Uterus (tissue), 4 donors: ENCODE measurements around the gene CELF2. TPM values are rescaled to one million over a fixed set of nuclear protein-coding genes. Genes with fewer than 3 reads are reported as not detected.
"Not testable (repeated sequence)": the region's sequence is repeated elsewhere in the genome, so short reads cannot be mapped to it uniquely, and the experiment has no call there.

Experiments used
- DNase-seq, 2 donors: peaks; one replicate each; pipeline ENCODE4 v3.0.0-alpha.2; 2019 to 2020
- H3K27ac ChIP-seq, 2 donors: fragments of 200-600 bp; sonication (generic); 1 replicate in 1 of 2; 2 replicates in 1 of 2; pipeline ENCODE4 v1.5.1; 2016 to 2018
- H3K27me3 ChIP-seq, 2 donors: fragments of 200-600 bp; sonication (generic); one replicate each; pipeline ENCODE4 v1.5.1; 2018 to 2019; ENCODE audit warnings: control low read depth in 1 of 2
- H3K36me3 ChIP-seq, 2 donors: fragments of 200-600 bp; sonication (generic); one replicate each; pipeline ENCODE4 v1.5.1; 2019; ENCODE audit warnings: control low read depth in 1 of 2
- H3K4me1 ChIP-seq, 2 donors: fragments of 200-600 bp; sonication (generic); one replicate each; pipeline ENCODE4 v1.5.1; 2018 to 2019; ENCODE audit warnings: control low read depth in 1 of 2
- H3K4me3 ChIP-seq, 2 donors: fragments of 200-600 bp; sonication (generic); 1 replicate in 1 of 2; 2 replicates in 1 of 2; pipeline ENCODE4 v1.5.1; 2018 to 2019; ENCODE audit warnings: mild to moderate bottlenecking in 1 of 2
- H3K9me3 ChIP-seq, 2 donors: fragments of 200-600 bp; sonication (generic); one replicate each; pipeline ENCODE4 v1.5.1; 2019; ENCODE audit warnings: control low read depth in 1 of 2
- POLR2A ChIP-seq, 2 donors: fragments of 450-650 bp; IDR thresholded peaks; one replicate each; pipeline ENCODE4 v1.6.1; 2016; ENCODE audit warnings: antibody characterized with exemption in 2 of 2, mild to moderate bottlenecking in 1 of 2, moderate library complexity in 1 of 2
- intact Hi-C: fragments of 100-400 bp; cut with DNase I; formaldehyde crosslinking; loops from one replicate; pipeline ENCODE4 v1.15.1; 2023; ENCODE audit warnings: low total_unique reads
- total RNA-seq, 4 donors: library from RNA; depleted of rRNA in 3 of 4; stranded (reverse); fragments of >200 nt in 3 of 4; gene quantifications; one replicate each; pipeline versions ENCODE4 v1.1.0 to v1.2.4, GENCODE V29; 2014 to 2023
- TF ChIP-seq, protein P1 (sequence below), 4 experiments: fragments of 200-600 bp in 2 of 4; fragments of 450-650 bp in 2 of 4; sonication (generic) in 2 of 4; IDR thresholded peaks; one replicate each; pipeline ENCODE4 v1.5.1; 2016 to 2019; ENCODE audit warnings: antibody characterized with exemption in 4 of 4, mild to moderate bottlenecking in 2 of 4, moderate library complexity in 1 of 4
- donor health status: DM: yes; HTN: yes; CAD: no.

CELF2 gene
- total RNA-seq, 4 donors from 2014 or later: 12.8 to 59.2 (median 44.0) TPM

- Histone ChIP-seq H3K36me3 (no peaks in the 10 kb centered on the region), H3K27ac (no peak overlapping the region), H3K9me3 (no peaks in the 10 kb centered on the region), H3K27me3 (no peaks in the 10 kb centered on the region), H3K4me3 (no peak overlapping the region), H3K4me1 (no peaks in the 10 kb centered on the region)
- TF ChIP-seq, protein P1, sequence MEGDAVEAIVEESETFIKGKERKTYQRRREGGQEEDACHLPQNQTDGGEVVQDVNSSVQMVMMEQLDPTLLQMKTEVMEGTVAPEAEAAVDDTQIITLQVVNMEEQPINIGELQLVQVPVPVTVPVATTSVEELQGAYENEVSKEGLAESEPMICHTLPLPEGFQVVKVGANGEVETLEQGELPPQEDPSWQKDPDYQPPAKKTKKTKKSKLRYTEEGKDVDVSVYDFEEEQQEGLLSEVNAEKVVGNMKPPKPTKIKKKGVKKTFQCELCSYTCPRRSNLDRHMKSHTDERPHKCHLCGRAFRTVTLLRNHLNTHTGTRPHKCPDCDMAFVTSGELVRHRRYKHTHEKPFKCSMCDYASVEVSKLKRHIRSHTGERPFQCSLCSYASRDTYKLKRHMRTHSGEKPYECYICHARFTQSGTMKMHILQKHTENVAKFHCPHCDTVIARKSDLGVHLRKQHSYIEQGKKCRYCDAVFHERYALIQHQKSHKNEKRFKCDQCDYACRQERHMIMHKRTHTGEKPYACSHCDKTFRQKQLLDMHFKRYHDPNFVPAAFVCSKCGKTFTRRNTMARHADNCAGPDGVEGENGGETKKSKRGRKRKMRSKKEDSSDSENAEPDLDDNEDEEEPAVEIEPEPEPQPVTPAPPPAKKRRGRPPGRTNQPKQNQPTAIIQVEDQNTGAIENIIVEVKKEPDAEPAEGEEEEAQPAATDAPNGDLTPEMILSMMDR (IDR thresholded peaks at IDR 0.05): no peak
- no peak for TF ChIP-seq POLR2A (IDR thresholded peaks at IDR 0.05)
- intact Hi-C loops: no loop called here
- no peak for DNase-seq
Observed at GRCh38 chr10:10994360-10994759, 23.3 kb upstream of the CELF2 start.

GRCh38 chr10:10995120-10995519 is 22.6 kb upstream of the CELF2 start:
- intact Hi-C loops: no loop called here
- no peak overlapping the region for H3K27ac ChIP-seq
- no peak for TF ChIP-seq POLR2A (IDR thresholded peaks at IDR 0.05)
- TF ChIP-seq, protein P1 (IDR thresholded peaks at IDR 0.05): no peak
- no peaks in the 10 kb centered on the region for H3K4me1 ChIP-seq
- DNase-seq: no peak
- no peaks in the 10 kb centered on the region for H3K36me3 ChIP-seq
- H3K4me3 ChIP-seq: no peak overlapping the region
- H3K27me3 ChIP-seq: no peaks in the 10 kb centered on the region
- H3K9me3 ChIP-seq: no peaks in the 10 kb centered on the region

DNA sequence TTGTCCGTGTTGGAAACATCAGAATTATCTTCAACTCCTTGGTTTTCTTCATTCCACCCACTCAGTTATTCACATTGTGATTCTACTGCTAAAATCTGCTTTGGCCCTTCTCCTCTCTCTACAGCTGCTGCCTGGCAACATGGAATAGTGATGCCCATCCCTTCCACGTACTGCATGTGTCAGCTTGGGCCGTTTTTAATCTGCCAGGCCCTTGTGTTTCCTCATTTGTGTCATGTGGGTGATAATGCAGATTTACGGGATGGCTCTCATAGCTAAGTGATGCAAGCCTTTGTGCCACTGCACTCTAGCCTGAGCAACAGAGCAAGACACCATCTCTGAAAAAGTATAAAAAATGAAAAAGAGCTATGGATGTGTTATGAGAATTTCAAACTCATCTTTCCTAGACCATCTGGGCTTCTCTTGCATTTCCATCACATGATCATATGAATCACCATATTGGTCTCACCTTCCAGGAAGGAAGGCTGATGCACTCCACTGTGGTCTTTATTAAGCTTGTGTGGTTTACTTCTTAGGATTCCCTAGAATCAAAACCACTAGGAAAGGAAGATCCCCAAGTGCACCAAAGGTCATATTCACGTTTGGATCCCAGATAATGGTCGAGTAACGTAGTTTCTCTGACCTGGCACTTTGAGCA is 20.6 kb upstream of the CELF2 start:
- DNase-seq: no peak
- intact Hi-C loops: no loop called here
- no peak overlapping the region for H3K4me3 ChIP-seq

DNA sequence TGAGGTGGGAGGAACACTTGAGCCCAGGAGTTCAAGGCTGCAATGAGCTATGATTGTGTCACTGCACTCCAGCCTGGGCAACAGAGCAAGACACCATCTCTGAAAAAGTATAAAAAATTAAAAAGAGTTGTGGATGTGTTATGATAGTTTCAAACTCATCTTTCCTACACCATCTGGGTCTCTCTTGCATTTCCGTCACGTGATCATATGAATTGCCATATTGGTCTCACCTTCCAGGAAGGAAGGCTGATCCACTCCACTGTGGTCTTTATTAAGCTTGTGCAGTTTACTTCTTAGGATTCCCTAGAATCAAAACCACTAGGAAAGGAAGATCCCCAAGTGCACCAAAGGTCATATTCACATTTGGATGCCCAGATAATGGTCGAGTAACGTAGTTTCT is 18.2 kb upstream of the CELF2 start:
- H3K27ac ChIP-seq, intact Hi-C loops, H3K36me3 ChIP-seq, H3K4me1 ChIP-seq, DNase-seq, H3K9me3 ChIP-seq, H3K27me3 ChIP-seq, H3K4me3 ChIP-seq: not testable (repeated sequence)

More for the DNA sequence above, 20.6 kb upstream of the CELF2 start:
- Histone ChIP-seq H3K36me3 (no peaks in the 10 kb centered on the region), H3K9me3 (no peaks in the 10 kb centered on the region), H3K27me3 (no peaks in the 10 kb centered on the region), H3K4me1 (no peaks in the 10 kb centered on the region), H3K27ac (no peak overlapping the region)
- TF ChIP-seq, protein P1 (IDR thresholded peaks at IDR 0.05): no peak
- TF ChIP-seq POLR2A (IDR thresholded peaks at IDR 0.05): no peak

DNA sequence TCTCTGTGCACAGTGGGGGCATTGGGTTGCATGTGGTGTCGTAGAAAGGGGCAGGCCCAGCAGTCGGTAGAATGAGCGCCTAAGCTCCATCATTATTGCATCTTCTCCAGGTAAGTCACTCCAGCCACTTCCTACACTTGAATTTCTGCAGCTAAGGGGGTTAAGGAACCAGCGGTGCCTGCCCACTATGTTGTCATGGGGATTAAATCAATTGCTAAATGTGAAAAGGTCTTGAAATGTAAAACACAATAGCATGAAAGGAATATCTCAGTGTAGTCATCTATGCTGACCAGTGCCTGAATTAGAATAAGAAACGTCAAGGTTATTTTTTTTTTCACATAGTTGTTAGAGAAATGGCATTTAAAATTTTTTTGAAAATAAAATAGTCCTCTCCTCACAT is 15.2 kb upstream of the CELF2 start:
- no peak for DNase-seq
- Histone ChIP-seq H3K27ac (no peak overlapping the region), H3K36me3 (no peaks in the 10 kb centered on the region), H3K4me1 (no peaks in the 10 kb centered on the region), H3K9me3 (no peaks in the 10 kb centered on the region), H3K27me3 (no peaks in the 10 kb centered on the region), H3K4me3 (no peak overlapping the region)
- TF ChIP-seq POLR2A (IDR thresholded peaks at IDR 0.05): no peak
- TF ChIP-seq, protein P1 (IDR thresholded peaks at IDR 0.05): no peak
- intact Hi-C loops: no loop called here

- Histone ChIP-seq H3K27me3 (no peaks in the 10 kb centered on the region), H3K4me1 (no peaks in the 10 kb centered on the region), H3K27ac (no peak overlapping the region), H3K36me3 (no peaks in the 10 kb centered on the region), H3K9me3 (no peaks in the 10 kb centered on the region), H3K4me3 (no peak overlapping the region)
- no peak for TF ChIP-seq POLR2A (IDR thresholded peaks at IDR 0.05)
- TF ChIP-seq, protein P1 (IDR thresholded peaks at IDR 0.05): no peak
- no peak for DNase-seq
- intact Hi-C loops: no loop called here
Observed at GRCh38 chr10:11002916-11003315, 14.8 kb upstream of the CELF2 start.
